H1 (cell line): Measurements from ENCODE around the gene GATC. TPM values are rescaled to one million over a fixed set of nuclear protein-coding genes. Genes with fewer than 3 reads are reported as not detected.
A peak's percentile ranks its signal among the peaks of the same experiment; 100 is the strongest.

Experiments used
- BACH1 ChIP-seq: IDR thresholded peaks from 2 replicates; pipeline ENCODE4 v1.6.1; 2012; ENCODE audit warnings: low read length, improper control_type of control experiment
- BCL11A ChIP-seq, 2 experiments: IDR thresholded peaks; one replicate each; pipeline ENCODE4 v1.6.1; 2011; ENCODE audit warnings: low read depth in 2 of 2, low read length in 2 of 2, mild to moderate bottlenecking in 2 of 2
- CREB1 ChIP-seq: IDR thresholded peaks from 2 replicates; pipeline ENCODE4 v1.6.1; 2012; ENCODE audit warnings: inconsistent platforms
- EGR1 ChIP-seq: IDR thresholded peaks from 2 replicates; pipeline ENCODE4 v1.6.1; 2011; ENCODE audit warnings: low read depth, low read length, borderline replicate concordance
- MAX ChIP-seq: IDR thresholded peaks from 2 replicates; pipeline ENCODE4 v1.6.1; 2012; ENCODE audit warnings: inconsistent platforms
- NANOG ChIP-seq: IDR thresholded peaks from 2 replicates; pipeline ENCODE4 v1.6.1; 2011; ENCODE audit warnings: low read length, low read depth, mild to moderate bottlenecking, inconsistent platforms; ENCODE audit not compliant: insufficient read depth, poor library complexity, severe bottlenecking
- POLR2A ChIP-seq, 2 experiments: IDR thresholded peaks; 1 replicate in 1 of 2; 2 replicates in 1 of 2; pipeline ENCODE4 v1.6.1; 2011; ENCODE audit warnings: low read depth in 2 of 2, low read length in 2 of 2, mild to moderate bottlenecking in 2 of 2; ENCODE audit errors: control extremely low read depth in 1 of 2
- POLR2AphosphoS5 ChIP-seq: IDR thresholded peaks from 2 replicates; pipeline ENCODE4 v1.6.1; 2011; ENCODE audit warnings: low read depth, low read length
- RXRA ChIP-seq: IDR thresholded peaks from 2 replicates; pipeline ENCODE4 v1.6.1; 2011; ENCODE audit warnings: low read depth, mild to moderate bottlenecking, low read length, moderate library complexity; ENCODE audit not compliant: insufficient read depth
- SIX5 ChIP-seq: IDR thresholded peaks from 2 replicates; pipeline ENCODE4 v1.6.1; 2011; ENCODE audit warnings: mild to moderate bottlenecking, low read depth, low read length
- SUZ12 ChIP-seq: fragments of 200-600 bp; sonication (generic); IDR thresholded peaks from 2 replicates; pipeline ENCODE4 v1.6.1; 2012; ENCODE audit warnings: mild to moderate bottlenecking, inconsistent platforms, low read length, moderate library complexity, mixed read lengths
- TAF1 ChIP-seq: IDR thresholded peaks from 2 replicates; pipeline ENCODE4 v1.6.1; 2011; ENCODE audit warnings: mild to moderate bottlenecking, low read depth, low read length
- TBP ChIP-seq: IDR thresholded peaks from 2 replicates; pipeline ENCODE4 v1.6.1; 2011; ENCODE audit warnings: low read depth, low read length, improper control_type of control experiment
- TCF12 ChIP-seq: IDR thresholded peaks from 2 replicates; pipeline ENCODE4 v1.6.1; 2011; ENCODE audit warnings: low read depth, mild to moderate bottlenecking, low read length
- YY1 ChIP-seq: IDR thresholded peaks from 2 replicates; pipeline ENCODE4 v1.6.1; 2011; ENCODE audit warnings: low read depth, mild to moderate bottlenecking, low read length
- polyA plus RNA-seq, 7 experiments: library from polyadenylated mRNA; depleted of rRNA in 3 of 7; stranded (reverse) in 5 of 7; unstranded in 2 of 7; fragments of >200 nt in 5 of 7; fragments of 200-250 nt in 2 of 7; gene quantifications; 1 replicate in 5 of 7; 2 replicates in 1 of 7; 4 replicates in 1 of 7; pipeline versions ENCODE4 v1.2.1 to v1.2.3, GENCODE V29; 2011 to 2013; ENCODE audit warnings: missing spikeins in 2 of 7, mixed read lengths in 2 of 7
- total RNA-seq: library from RNA; stranded (reverse); fragmentation: NEBNext Ultra II Directional; extraction: Animal tissue kit (Norgen Biotek cat#: 25700); gene quantifications from 2 replicates; pipeline ENCODE4 v1.2.1, GENCODE V29; 2021

The GATC gene
- total and polyA plus RNA-seq, 2 of the 8 experiments (the other 6 are each of a cell fraction or from before 2014, with no cell fraction given), result 13.2 to 30.4 TPM

- TF ChIP-seq MAX, result no peak
- TF ChIP-seq BACH1, result no peak
- no peak for TF ChIP-seq SIX5
- TF ChIP-seq SUZ12, result no peak
- no peak for TF ChIP-seq EGR1
- TF ChIP-seq TBP, result peak; percentile 96
- 0 out of 2 replicates have a peak, but pooled peaks have one; percentile 73 for TF ChIP-seq RXRA
- no peak for TF ChIP-seq BCL11A (IDR thresholded peaks at IDR 0.05; ENCODE audit: low read depth in 2 of 2, low read length in 2 of 2)
- peak; percentile 97 to 98 for TF ChIP-seq POLR2A (IDR thresholded peaks at IDR 0.05; ENCODE audit: control extremely low read depth in 1 of 2, low read depth in 2 of 2, low read length in 2 of 2)
- TF ChIP-seq POLR2AphosphoS5, result peak; percentile 97
- no peak for TF ChIP-seq YY1
- peak; percentile 93 for TF ChIP-seq TCF12
- TF ChIP-seq CREB1, result peak; percentile 71
- peak; percentile 1 for TF ChIP-seq NANOG
- TF ChIP-seq TAF1, result peak; percentile 99
- TF ChIP-seq, all 59 proteins: peak for 18
Measured at GRCh38 chr12:120495731-120496412, 49.6 kb downstream of the GATC start, which contains the start of gene DYNLL1 (continued).
